Duodenal mucosa (tissue), 2 donors: Measurements from ENCODE around the gene MRPL38.
"Not testable (repeated sequence)": the region's sequence is repeated elsewhere in the genome, so short reads cannot be mapped to it uniquely, and the experiment has no call there.

Experiments used
- H3K27ac ChIP-seq: one replicate; pipeline ENCODE4 v1.7.0; 2013; ENCODE audit warnings: low read depth, low read length
- H3K27me3 ChIP-seq, 2 donors: one replicate each; pipeline ENCODE4 v1.7.0; 2013; ENCODE audit warnings: low read length in 2 of 2, control low read depth in 1 of 2; ENCODE audit not compliant: insufficient read depth in 2 of 2, control insufficient read depth in 1 of 2
- H3K36me3 ChIP-seq, 2 donors: one replicate each; pipeline ENCODE4 v1.7.0; 2013; ENCODE audit warnings: low read length in 2 of 2, control low read depth in 1 of 2; ENCODE audit not compliant: insufficient read depth in 2 of 2, control insufficient read depth in 1 of 2
- H3K4me1 ChIP-seq, 2 donors: one replicate each; pipeline ENCODE4 v1.7.0; 2013; ENCODE audit warnings: low read length in 2 of 2, control low read depth in 1 of 2; ENCODE audit not compliant: insufficient read depth in 2 of 2, control insufficient read depth in 1 of 2
- H3K4me3 ChIP-seq, 2 donors: one replicate each; pipeline ENCODE4 v1.7.0; 2013; ENCODE audit warnings: low read length in 2 of 2, low read depth in 1 of 2
- H3K9ac ChIP-seq, 2 donors: one replicate each; pipeline ENCODE4 v1.7.0; 2013; ENCODE audit warnings: low read length in 2 of 2, low read depth in 1 of 2
- H3K9me3 ChIP-seq, 2 donors: one replicate each; pipeline ENCODE4 v1.7.0; 2013; ENCODE audit warnings: low read length in 2 of 2, control low read depth in 1 of 2; ENCODE audit not compliant: control insufficient read depth in 1 of 2

The MRPL38 gene

GRCh38 chr17:75891022-75891604 lies 13.6 kb downstream of the MRPL38 start:
- H3K9ac ChIP-seq, result no peak overlapping the region
- peaks cover 0 to 26% of the 10 kb centered on the region in 2 donors for H3K36me3 ChIP-seq
- H3K4me3 ChIP-seq, result no peak overlapping the region
- peaks cover 21 to 34% of the 10 kb centered on the region in 2 donors for H3K4me1 ChIP-seq
- H3K9me3 ChIP-seq, result no peaks in the 10 kb centered on the region
- no peaks in the 10 kb centered on the region for H3K27me3 ChIP-seq
- no peak overlapping the region for H3K27ac ChIP-seq

GRCh38 chr17:75889454-75889853 lies 15.2 kb downstream of the MRPL38 start:
- Histone ChIP-seq H3K4me3 (no peak overlapping the region), H3K4me1 (peaks cover 10 to 21% of the 10 kb centered on the region in 2 donors), H3K9ac (no peak overlapping the region), H3K36me3 (peaks cover 0 to 26% of the 10 kb centered on the region in 2 donors), H3K9me3 (no peaks in the 10 kb centered on the region), H3K27me3 (no peaks in the 10 kb centered on the region), H3K27ac (no peak overlapping the region)

- Histone ChIP-seq H3K9ac (no peak overlapping the region), H3K4me3 (no peak overlapping the region), H3K4me1 (peaks cover 10 to 13% of the 10 kb centered on the region in 2 donors), H3K27me3 (no peaks in the 10 kb centered on the region), H3K36me3 (peaks cover 0 to 26% of the 10 kb centered on the region in 2 donors), H3K9me3 (no peaks in the 10 kb centered on the region), H3K27ac (no peak overlapping the region)
Observed at GRCh38 chr17:75888484-75888883, 16.2 kb downstream of the MRPL38 start.

GRCh38 chr17:75885860-75886259 lies 18.8 kb downstream of the MRPL38 start:
- not testable (repeated sequence) for H3K4me3 ChIP-seq, H3K27ac ChIP-seq, H3K9me3 ChIP-seq, H3K9ac ChIP-seq, H3K27me3 ChIP-seq, H3K4me1 ChIP-seq
- H3K36me3 ChIP-seq, result peaks cover 0 to 14% of the 10 kb centered on the region in 2 donors

GRCh38 chr17:75885431-75885830 lies 19.3 kb downstream of the MRPL38 start:
- Histone ChIP-seq H3K9me3 (no peaks in the 10 kb centered on the region), H3K9ac (no peak overlapping the region), H3K4me3 (no peak overlapping the region)

GRCh38 chr17:75881678-75882454 lies 22.8 kb downstream of the MRPL38 start:
- no peak overlapping the region for H3K27ac ChIP-seq
- no peaks in the 10 kb centered on the region for H3K9me3 ChIP-seq
- H3K4me1 ChIP-seq, result peaks cover 2 to 12% of the 10 kb centered on the region in 2 donors
- H3K4me3 ChIP-seq, result no peak overlapping the region
- no peaks in the 10 kb centered on the region for H3K27me3 ChIP-seq
- H3K36me3 ChIP-seq, result no peaks in the 10 kb centered on the region
- no peak overlapping the region for H3K9ac ChIP-seq

More at GRCh38 chr17:75885431-75885830, 19.3 kb downstream of the MRPL38 start:
- H3K27ac ChIP-seq, result no peak overlapping the region
- H3K36me3 ChIP-seq, result peaks cover 0 to 10% of the 10 kb centered on the region in 2 donors
- H3K27me3 ChIP-seq, result no peaks in the 10 kb centered on the region
- H3K4me1 ChIP-seq, result no peaks in the 10 kb centered on the region

- no peaks in the 10 kb centered on the region for H3K27me3 ChIP-seq
- no peak overlapping the region for H3K27ac ChIP-seq
- H3K4me1 ChIP-seq, result peaks cover 18 to 28% of the 10 kb centered on the region in 2 donors
- no peak overlapping the region for H3K4me3 ChIP-seq
- no peaks in the 10 kb centered on the region for H3K9me3 ChIP-seq
- H3K36me3 ChIP-seq, result peaks cover 0 to 4% of the 10 kb centered on the region in 2 donors
- no peak overlapping the region for H3K9ac ChIP-seq
Observed at GRCh38 chr17:75880266-75880665, 24.4 kb downstream of the MRPL38 start.

GRCh38 chr17:75878174-75878998 lies 26.3 kb downstream of the MRPL38 start, which contains the start of gene TRIM47:
TSS of gene TRIM47 (minus strand) at chr17:75878581. CDS start at chr17:75878548, 33 bp downstream.
- H3K9me3 ChIP-seq, result no peaks in the 10 kb centered on the region

GRCh38 chr17:75877752-75878173 lies 26.9 kb downstream of the MRPL38 start:
- no peaks in the 10 kb centered on the region for H3K9me3 ChIP-seq
- H3K27me3 ChIP-seq, result no peaks in the 10 kb centered on the region
- H3K4me1 ChIP-seq, result peaks cover 23 to 41% of the 10 kb centered on the region in 2 donors
- H3K27ac ChIP-seq, result peak overlapping the region; percentile 93
- H3K4me3 ChIP-seq, result peak overlapping the region; percentile 75 to 77
- peak overlapping the region; percentile 62 to 85 for H3K9ac ChIP-seq
- H3K36me3 ChIP-seq, result peaks cover 0 to 13% of the 10 kb centered on the region in 2 donors

More at GRCh38 chr17:75878174-75878998, 26.3 kb downstream of the MRPL38 start, which contains the start of gene TRIM47:
- Histone ChIP-seq H3K9ac (peak within 1 kb of the TSS; percentile 62 to 85), H3K4me3 (peak within 1 kb of the TSS; percentile 75 to 77), H3K27me3 (no peaks in the 10 kb centered on the region), H3K36me3 (peaks cover 0 to 13% of the 10 kb centered on the region in 2 donors), H3K4me1 (peaks cover 20 to 35% of the 10 kb centered on the region in 2 donors), H3K27ac (peak within 1 kb of the TSS; percentile 93)
